Mesenchymal stem cell (in vitro differentiated cells and primary cell): ENCODE data around the gene TBC1D3B. TPM values are rescaled to one million over a fixed set of nuclear protein-coding genes. Genes with fewer than 3 reads are reported as not detected.
"Not testable (repeated sequence)": the region's sequence is repeated elsewhere in the genome, so short reads cannot be mapped to it uniquely, and the experiment has no call there.

Experiments used
- DNase-seq: peaks from one replicate; pipeline ENCODE4 v3.0.0-alpha.2; 2013
- H2AFZ ChIP-seq: one replicate; pipeline ENCODE4 v1.6.1; 2013; ENCODE audit warnings: low read depth, mild to moderate bottlenecking, control low read depth, inconsistent platforms, low read length, moderate library complexity
- H2AK5ac ChIP-seq: 2 replicates; pipeline ENCODE4 v1.6.1; 2013; ENCODE audit warnings: low read length, moderate library complexity, mild to moderate bottlenecking, inconsistent platforms; ENCODE audit not compliant: severe bottlenecking
- H2BK120ac ChIP-seq: one replicate; pipeline ENCODE4 v1.6.1; 2013; ENCODE audit warnings: low read depth, mild to moderate bottlenecking, inconsistent platforms, low read length, moderate library complexity
- H2BK12ac ChIP-seq, 2 experiments: one replicate each; pipeline ENCODE4 v1.6.1; 2013; ENCODE audit warnings: inconsistent platforms in 2 of 2, low read length in 2 of 2, mild to moderate bottlenecking in 2 of 2, moderate library complexity in 2 of 2, control low read depth in 1 of 2
- H2BK15ac ChIP-seq: one replicate; pipeline ENCODE4 v1.6.1; 2013; ENCODE audit warnings: mild to moderate bottlenecking, low read depth, inconsistent platforms; ENCODE audit not compliant: poor library complexity, severe bottlenecking
- H2BK5ac ChIP-seq: 2 replicates; pipeline ENCODE4 v1.6.1; 2013; ENCODE audit warnings: low read depth, mild to moderate bottlenecking, low read length, control low read depth, inconsistent platforms; ENCODE audit not compliant: poor library complexity, severe bottlenecking
- H3K14ac ChIP-seq, 2 experiments: one replicate each; pipeline ENCODE4 v1.6.1; 2013; ENCODE audit warnings: inconsistent platforms in 2 of 2, low read length in 2 of 2, control low read depth in 1 of 2, mild to moderate bottlenecking in 1 of 2, moderate library complexity in 1 of 2
- H3K18ac ChIP-seq, 2 experiments: one replicate each; pipeline ENCODE4 v1.6.1; 2013; ENCODE audit warnings: inconsistent platforms in 2 of 2, low read length in 2 of 2, control low read depth in 1 of 2, low read depth in 1 of 2, mild to moderate bottlenecking in 1 of 2
- H3K23ac ChIP-seq, 2 experiments: one replicate each; pipeline ENCODE4 v1.6.1; 2013; ENCODE audit warnings: inconsistent platforms in 2 of 2, low read length in 2 of 2, mild to moderate bottlenecking in 2 of 2, moderate library complexity in 2 of 2, control low read depth in 1 of 2
- H3K27ac ChIP-seq: 2 replicates; pipeline ENCODE4 v1.5.1; 2013; ENCODE audit warnings: mild to moderate bottlenecking, moderate library complexity, low read length, control low read depth, inconsistent platforms; ENCODE audit not compliant: poor library complexity, severe bottlenecking
- H3K27me3 ChIP-seq, 2 experiments: 2 replicates each; pipeline versions ENCODE4 v1.6.1 to v1.7.0; 2013; ENCODE audit warnings: low read length in 2 of 2, mild to moderate bottlenecking in 2 of 2, moderate library complexity in 2 of 2, control low read depth in 1 of 2, inconsistent platforms in 1 of 2; ENCODE audit not compliant: control insufficient read depth in 1 of 2, insufficient read depth in 1 of 2
- H3K36me3 ChIP-seq, 2 experiments: 2 replicates each; pipeline versions ENCODE4 v1.6.1 to v1.7.0; 2013; ENCODE audit warnings: low read length in 2 of 2, control low read depth in 1 of 2, inconsistent platforms in 1 of 2, low read depth in 1 of 2, mild to moderate bottlenecking in 1 of 2; ENCODE audit not compliant: insufficient read depth in 2 of 2, control insufficient read depth in 1 of 2
- H3K4ac ChIP-seq, 2 experiments: one replicate each; pipeline ENCODE4 v1.6.1; 2013; ENCODE audit warnings: inconsistent platforms in 2 of 2, low read length in 2 of 2, mild to moderate bottlenecking in 2 of 2, moderate library complexity in 2 of 2, control low read depth in 1 of 2, low read depth in 1 of 2
- H3K4me1 ChIP-seq: 2 replicates; pipeline ENCODE4 v1.6.1; 2013; ENCODE audit warnings: low read depth, low read length, control low read depth; ENCODE audit not compliant: control insufficient read depth, insufficient read depth
- H3K4me2 ChIP-seq: 2 replicates; pipeline ENCODE4 v1.6.1; 2013; ENCODE audit warnings: low read length, mild to moderate bottlenecking, inconsistent platforms; ENCODE audit not compliant: poor library complexity, severe bottlenecking
- H3K4me3 ChIP-seq, 2 experiments: 2 replicates each; pipeline versions ENCODE4 v1.5.1 to v1.7.0; 2013; ENCODE audit warnings: low read length in 2 of 2, mild to moderate bottlenecking in 2 of 2, control low read depth in 1 of 2, low read depth in 1 of 2; ENCODE audit not compliant: insufficient read depth in 1 of 2
- H3K79me1 ChIP-seq: replicated peaks from 2 replicates; pipeline ENCODE4 v1.6.1; 2013; ENCODE audit warnings: mild to moderate bottlenecking, control low read depth, low read length, inconsistent platforms; ENCODE audit not compliant: poor library complexity, severe bottlenecking
- H3K9ac ChIP-seq: 2 replicates; pipeline ENCODE4 v1.7.0; 2013; ENCODE audit warnings: mild to moderate bottlenecking, low read length, moderate library complexity
- H3K9me3 ChIP-seq: 2 replicates; pipeline ENCODE4 v1.7.0; 2013; ENCODE audit warnings: mild to moderate bottlenecking, low read length; ENCODE audit not compliant: control insufficient read depth
- H4K8ac ChIP-seq: one replicate; pipeline ENCODE4 v1.6.1; 2013; ENCODE audit warnings: inconsistent platforms, mild to moderate bottlenecking, low read length, moderate library complexity
- H4K91ac ChIP-seq: one replicate; pipeline ENCODE4 v1.6.1; 2013; ENCODE audit warnings: mild to moderate bottlenecking, low read length, inconsistent platforms
- WGBS: methylation state at CpG from one replicate; pipeline ENCODE4 v1.1.7; 2013; ENCODE audit warnings: mixed read lengths; 5-methylcytosine and 5-hydroxymethylcytosine counted together
- polyA plus RNA-seq, 2 experiments: library from polyadenylated mRNA; stranded (reverse); fragments of 200-250 nt; gene quantifications; one replicate each; pipeline ENCODE4 v1.2.3, GENCODE V29; 2013

The TBC1D3B gene
- 1.2 TPM for polyA plus RNA-seq (2013, experiment 1 of 2)
- polyA plus RNA-seq (2013, experiment 2 of 2) = 1.3 TPM

GRCh38 chr17:36176536-36176935 is at the start of gene TBC1D3B:
Gene TBC1D3B (minus strand): TSS chr17:36176636. CDS start chr17:36175050, 1,586 bp downstream.
- H3K27ac ChIP-seq, H3K23ac ChIP-seq, H2BK15ac ChIP-seq, H3K4ac ChIP-seq, H3K4me2 ChIP-seq, H3K18ac ChIP-seq, H3K36me3 ChIP-seq, H2AFZ ChIP-seq, DNase-seq, H2BK120ac ChIP-seq, H2AK5ac ChIP-seq, H3K27me3 ChIP-seq, H4K91ac ChIP-seq, H3K14ac ChIP-seq, H2BK5ac ChIP-seq, H3K9me3 ChIP-seq, H3K9ac ChIP-seq, H3K4me1 ChIP-seq, H2BK12ac ChIP-seq, H4K8ac ChIP-seq, H3K4me3 ChIP-seq, H3K79me1 ChIP-seq: not testable (repeated sequence)
- no CpG with 5 or more reads among the region's 11 CpGs for WGBS

- not testable (repeated sequence) for H3K23ac ChIP-seq, H3K9me3 ChIP-seq, H3K9ac ChIP-seq, H2BK5ac ChIP-seq, H3K14ac ChIP-seq, H3K27me3 ChIP-seq, H2AFZ ChIP-seq, H3K4ac ChIP-seq, H2AK5ac ChIP-seq, DNase-seq, H2BK12ac ChIP-seq, H4K91ac ChIP-seq, H3K18ac ChIP-seq, H3K4me2 ChIP-seq, H2BK15ac ChIP-seq, H3K4me1 ChIP-seq, H3K27ac ChIP-seq, H3K36me3 ChIP-seq, H3K79me1 ChIP-seq, H2BK120ac ChIP-seq, H4K8ac ChIP-seq, H3K4me3 ChIP-seq
- WGBS = 96% methylated on average over 12 of the region's 12 CpGs
Measured at GRCh38 chr17:36222967-36223366, 46.5 kb upstream of the TBC1D3B start.

GRCh38 chr17:36221581-36222100 is 45.2 kb upstream of the TBC1D3B start:
- H3K23ac ChIP-seq, H3K9me3 ChIP-seq: not testable (repeated sequence)

GRCh38 chr17:36220737-36221580 is 44.5 kb upstream of the TBC1D3B start:
- not testable (repeated sequence) for DNase-seq, H3K4me1 ChIP-seq, H2BK15ac ChIP-seq, H3K18ac ChIP-seq, H3K9me3 ChIP-seq, H2BK5ac ChIP-seq, H2AK5ac ChIP-seq, H3K27me3 ChIP-seq, H3K4me2 ChIP-seq, H3K36me3 ChIP-seq, H3K14ac ChIP-seq, H3K4ac ChIP-seq, H3K23ac ChIP-seq, H3K4me3 ChIP-seq, H2BK12ac ChIP-seq, H3K9ac ChIP-seq, H3K27ac ChIP-seq, H2BK120ac ChIP-seq, H3K79me1 ChIP-seq, H2AFZ ChIP-seq, H4K91ac ChIP-seq, H4K8ac ChIP-seq
- WGBS = 75% methylated on average over 3 of the region's 3 CpGs

More at GRCh38 chr17:36221581-36222100, 45.2 kb upstream of the TBC1D3B start:
- not testable (repeated sequence) for H3K27ac ChIP-seq, H2AFZ ChIP-seq, H4K91ac ChIP-seq, H3K9ac ChIP-seq, H3K36me3 ChIP-seq, H3K14ac ChIP-seq, H2AK5ac ChIP-seq, H4K8ac ChIP-seq, H3K27me3 ChIP-seq, H2BK15ac ChIP-seq, H3K4me2 ChIP-seq, H3K79me1 ChIP-seq, H3K4me3 ChIP-seq, H2BK120ac ChIP-seq, H3K4me1 ChIP-seq, DNase-seq, H2BK5ac ChIP-seq, H3K18ac ChIP-seq, H2BK12ac ChIP-seq, H3K4ac ChIP-seq
- 62% methylated on average over 4 of the region's 4 CpGs for WGBS
